Measurements from ENCODE around the gene HELZ2.
A peak's percentile ranks its signal among the peaks of the same experiment; 100 is the strongest.

The HELZ2 gene

DNA sequence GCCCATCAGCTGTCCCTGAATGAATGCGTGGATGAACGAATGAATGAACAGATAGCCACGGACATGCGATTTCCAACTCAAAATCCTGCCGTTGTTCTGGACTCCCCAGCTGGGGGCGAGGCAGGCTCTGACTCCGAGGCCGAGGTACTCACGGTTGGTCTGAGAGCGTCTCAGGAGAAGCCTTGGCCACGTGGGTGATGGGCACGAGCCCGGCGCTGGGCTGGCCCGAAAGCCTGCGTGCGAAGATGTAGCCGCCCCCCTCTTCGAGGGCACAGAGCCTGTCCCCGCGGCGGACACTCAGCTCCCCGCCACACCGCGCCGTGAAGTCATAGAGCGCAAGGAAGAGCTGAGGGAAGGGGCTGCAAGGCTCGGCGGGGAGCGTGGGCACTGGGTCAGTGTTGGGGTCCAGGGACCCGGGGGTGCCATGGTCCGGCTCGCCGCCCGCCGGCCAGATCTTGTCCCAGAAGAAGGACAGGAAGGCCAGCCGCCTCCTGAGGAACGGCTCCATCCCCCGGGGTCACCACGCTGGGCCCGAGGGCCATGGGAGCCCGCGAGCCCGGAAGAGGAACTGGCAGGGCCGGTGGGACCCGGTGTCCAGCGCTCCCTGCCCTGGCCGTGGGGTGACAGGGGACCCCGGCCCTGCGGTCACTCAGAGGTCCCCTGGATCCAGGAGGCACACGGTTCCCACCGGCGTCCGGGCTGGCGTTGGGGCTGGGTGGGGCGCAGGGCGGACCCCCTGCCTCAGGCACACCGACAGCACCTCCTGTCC is 26.9 kb downstream of the HELZ2 start:
- H3K4me1 ChIP-seq (ENCODE audit: control insufficient read depth, insufficient read depth, low read length) = no peaks in the 10 kb centered on the region
- H3K9me3 ChIP-seq (ENCODE audit: control insufficient read depth, insufficient read depth, low read depth, low read length) = no peaks in the 10 kb centered on the region
- TF ChIP-seq ZNF416 (tag by site-specific recombination; IDR thresholded peaks at IDR 0.05) (no peak), HOXD13 (CRISPR knock-in tag; IDR thresholded peaks at IDR 0.05; ENCODE audit: borderline replicate concordance) (no peak), ZFP3 (tag by site-specific recombination; IDR thresholded peaks at IDR 0.05; ENCODE audit: low read depth) (no peak), ZNF426 (tag by site-specific recombination; IDR thresholded peaks at IDR 0.05) (no peak), ZNF600 (tag by site-specific recombination; IDR thresholded peaks at IDR 0.05) (0 out of 2 replicates have a peak, but pooled peaks have one; percentile 26), ZNF521 (tag by site-specific recombination; IDR thresholded peaks at IDR 0.05) (no peak)
- TF ChIP-seq, protein P1, sequence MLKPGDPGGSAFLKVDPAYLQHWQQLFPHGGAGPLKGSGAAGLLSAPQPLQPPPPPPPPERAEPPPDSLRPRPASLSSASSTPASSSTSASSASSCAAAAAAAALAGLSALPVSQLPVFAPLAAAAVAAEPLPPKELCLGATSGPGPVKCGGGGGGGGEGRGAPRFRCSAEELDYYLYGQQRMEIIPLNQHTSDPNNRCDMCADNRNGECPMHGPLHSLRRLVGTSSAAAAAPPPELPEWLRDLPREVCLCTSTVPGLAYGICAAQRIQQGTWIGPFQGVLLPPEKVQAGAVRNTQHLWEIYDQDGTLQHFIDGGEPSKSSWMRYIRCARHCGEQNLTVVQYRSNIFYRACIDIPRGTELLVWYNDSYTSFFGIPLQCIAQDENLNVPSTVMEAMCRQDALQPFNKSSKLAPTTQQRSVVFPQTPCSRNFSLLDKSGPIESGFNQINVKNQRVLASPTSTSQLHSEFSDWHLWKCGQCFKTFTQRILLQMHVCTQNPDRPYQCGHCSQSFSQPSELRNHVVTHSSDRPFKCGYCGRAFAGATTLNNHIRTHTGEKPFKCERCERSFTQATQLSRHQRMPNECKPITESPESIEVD (tag by site-specific recombination; IDR thresholded peaks at IDR 0.05) = no peak
- TF ChIP-seq, protein P2, sequence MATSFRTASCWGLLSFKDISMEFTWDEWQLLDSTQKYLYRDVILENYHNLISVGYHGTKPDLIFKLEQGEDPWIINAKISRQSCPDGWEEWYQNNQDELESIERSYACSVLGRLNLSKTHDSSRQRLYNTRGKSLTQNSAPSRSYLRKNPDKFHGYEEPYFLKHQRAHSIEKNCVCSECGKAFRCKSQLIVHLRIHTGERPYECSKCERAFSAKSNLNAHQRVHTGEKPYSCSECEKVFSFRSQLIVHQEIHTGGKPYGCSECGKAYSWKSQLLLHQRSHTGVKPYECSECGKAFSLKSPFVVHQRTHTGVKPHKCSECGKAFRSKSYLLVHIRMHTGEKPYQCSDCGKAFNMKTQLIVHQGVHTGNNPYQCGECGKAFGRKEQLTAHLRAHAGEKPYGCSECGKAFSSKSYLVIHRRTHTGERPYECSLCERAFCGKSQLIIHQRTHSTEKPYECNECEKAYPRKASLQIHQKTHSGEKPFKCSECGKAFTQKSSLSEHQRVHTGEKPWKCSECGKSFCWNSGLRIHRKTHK (tag by site-specific recombination; IDR thresholded peaks at IDR 0.05) = no peak
- ChIA-PET POLR2A (interaction anchor here (1.1 to 1.6 kb wide), 2 partner anchors 22 to 26 kb away, joined by 3 to 7 read pairs; partner anchors contain the start of gene PPDPF), CTCF (interaction anchor here (0.6 to 1.3 kb wide), 2 partner anchors 9 to 70 kb away, joined by 3 to 4 read pairs; no protein-coding TSS in a partner anchor)
- H3K36me3 ChIP-seq (ENCODE audit: control insufficient read depth in 2 of 2, insufficient read depth in 1 of 2, low read length in 2 of 2) = no peaks in the 10 kb centered on the region
- no peak overlapping the region for H3K27ac ChIP-seq (ENCODE audit: extremely low read depth, low read depth, low read length)
- H3K4me3 ChIP-seq (ENCODE audit: low read depth, low read length) = no peak overlapping the region

DNA sequence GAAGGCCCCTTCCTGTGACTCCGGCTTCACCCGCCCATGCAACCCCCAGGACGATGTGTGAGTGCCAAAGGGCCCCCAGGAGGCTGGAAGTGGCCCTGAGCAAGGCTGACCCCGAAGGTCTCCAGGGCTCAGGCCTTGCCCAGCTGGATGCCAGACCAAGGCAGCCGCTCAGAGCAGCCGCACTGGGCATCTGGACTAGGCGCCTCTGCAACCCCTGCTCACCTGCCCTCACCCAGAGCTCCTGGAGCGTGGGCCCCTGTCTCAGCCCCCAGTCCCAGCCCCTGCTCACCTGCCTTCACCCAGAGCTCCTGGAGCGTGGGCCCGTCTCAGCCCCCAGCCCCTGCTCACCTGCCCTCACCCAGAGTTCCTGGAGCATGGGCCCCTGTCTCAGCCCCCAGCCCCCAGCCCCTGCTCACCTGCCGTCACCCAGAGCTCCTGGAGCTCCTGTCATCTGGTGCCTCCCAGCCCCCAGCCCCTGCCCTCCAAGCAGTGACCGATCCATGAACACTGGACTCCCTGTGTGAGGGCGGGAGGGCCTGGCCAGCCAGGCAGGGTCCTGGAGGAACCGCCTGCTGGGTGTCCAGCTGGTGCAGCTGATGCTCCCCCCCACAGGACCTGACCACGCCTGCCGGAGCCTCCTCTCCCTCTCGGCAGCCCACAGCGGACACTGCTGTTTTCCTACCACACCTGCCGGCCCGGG is 27.6 kb downstream of the HELZ2 start:
- Histone ChIP-seq H3K4me3 (ENCODE audit: low read depth, low read length) (no peak overlapping the region), H3K4me1 (ENCODE audit: control insufficient read depth, insufficient read depth, low read length) (no peaks in the 10 kb centered on the region), H3K27ac (ENCODE audit: extremely low read depth, low read depth, low read length) (no peak overlapping the region), H3K36me3 (ENCODE audit: control insufficient read depth in 2 of 2, insufficient read depth in 1 of 2, low read length in 2 of 2) (no peaks in the 10 kb centered on the region), H3K9me3 (ENCODE audit: control insufficient read depth, insufficient read depth, low read depth, low read length) (no peaks in the 10 kb centered on the region)
- TF ChIP-seq FEZF1 (tag by site-specific recombination; IDR thresholded peaks at IDR 0.05) = no peak
- TF ChIP-seq GLIS1 (tag by site-specific recombination; IDR thresholded peaks at IDR 0.05) = no peak
- TF ChIP-seq KLF1 (tag by site-specific recombination; IDR thresholded peaks at IDR 0.05) = no peak
- TF ChIP-seq ZNF621 (tag by site-specific recombination; IDR thresholded peaks at IDR 0.05) = no peak
- TF ChIP-seq, protein P2 (tag by site-specific recombination; IDR thresholded peaks at IDR 0.05) = no peak
- TF ChIP-seq, protein P3, sequence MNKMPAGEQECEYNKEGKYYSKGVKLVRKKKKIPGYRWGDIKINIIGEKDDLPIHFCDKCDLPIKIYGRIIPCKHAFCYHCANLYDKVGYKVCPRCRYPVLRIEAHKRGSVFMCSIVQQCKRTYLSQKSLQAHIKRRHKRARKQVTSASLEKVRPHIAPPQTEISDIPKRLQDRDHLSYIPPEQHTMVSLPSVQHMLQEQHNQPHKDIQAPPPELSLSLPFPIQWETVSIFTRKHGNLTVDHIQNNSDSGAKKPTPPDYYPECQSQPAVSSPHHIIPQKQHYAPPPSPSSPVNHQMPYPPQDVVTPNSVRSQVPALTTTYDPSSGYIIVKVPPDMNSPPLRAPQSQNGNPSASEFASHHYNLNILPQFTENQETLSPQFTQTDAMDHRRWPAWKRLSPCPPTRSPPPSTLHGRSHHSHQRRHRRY (tag by site-specific recombination; IDR thresholded peaks at IDR 0.05) = no peak
- TF ChIP-seq, protein P4, sequence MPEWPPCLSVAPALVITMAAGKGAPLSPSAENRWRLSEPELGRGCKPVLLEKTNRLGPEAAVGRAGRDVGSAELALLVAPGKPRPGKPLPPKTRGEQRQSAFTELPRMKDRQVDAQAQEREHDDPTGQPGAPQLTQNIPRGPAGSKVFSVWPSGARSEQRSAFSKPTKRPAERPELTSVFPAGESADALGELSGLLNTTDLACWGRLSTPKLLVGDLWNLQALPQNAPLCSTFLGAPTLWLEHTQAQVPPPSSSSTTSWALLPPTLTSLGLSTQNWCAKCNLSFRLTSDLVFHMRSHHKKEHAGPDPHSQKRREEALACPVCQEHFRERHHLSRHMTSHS (tag by site-specific recombination; IDR thresholded peaks at IDR 0.05) = no peak
- no peak for TF ChIP-seq HOXD13 (CRISPR knock-in tag; IDR thresholded peaks at IDR 0.05; ENCODE audit: borderline replicate concordance)
- TF ChIP-seq ZNF707 (tag by site-specific recombination; IDR thresholded peaks at IDR 0.05) = no peak
- TF ChIP-seq ZNF529 (tag by site-specific recombination; IDR thresholded peaks at IDR 0.05; ENCODE audit: insufficient replicate concordance) = no peak
- no peak for TF ChIP-seq ZNF214 (tag by site-specific recombination; IDR thresholded peaks at IDR 0.05; ENCODE audit: borderline replicate concordance)
- no peak for TF ChIP-seq ZNF501 (tag by site-specific recombination; IDR thresholded peaks at IDR 0.05)
- POLR2A ChIA-PET = interaction anchor here (0.6 to 1.6 kb wide), 3 partner anchors 23 to 28 kb away, joined by 3 to 7 read pairs (median 3); partner anchors contain the start of genes HELZ2 and PPDPF
- CTCF ChIA-PET = interaction anchor here (0.6 to 1.3 kb wide), 2 partner anchors 9 to 69 kb away, joined by 3 to 4 read pairs; no protein-coding TSS in a partner anchor

All from HEK293 (cell line).